ENCODE results near the gene PJA2. TPM values are rescaled to one million over a fixed set of nuclear protein-coding genes. Genes with fewer than 3 reads are reported as not detected.

The PJA2 gene
- total and polyA plus RNA-seq, 9 of the 15 experiments (the other 6 are each of a cell fraction or from before 2014, with no cell fraction given): 25.1 to 82.1 (median 50.1) TPM

DNA sequence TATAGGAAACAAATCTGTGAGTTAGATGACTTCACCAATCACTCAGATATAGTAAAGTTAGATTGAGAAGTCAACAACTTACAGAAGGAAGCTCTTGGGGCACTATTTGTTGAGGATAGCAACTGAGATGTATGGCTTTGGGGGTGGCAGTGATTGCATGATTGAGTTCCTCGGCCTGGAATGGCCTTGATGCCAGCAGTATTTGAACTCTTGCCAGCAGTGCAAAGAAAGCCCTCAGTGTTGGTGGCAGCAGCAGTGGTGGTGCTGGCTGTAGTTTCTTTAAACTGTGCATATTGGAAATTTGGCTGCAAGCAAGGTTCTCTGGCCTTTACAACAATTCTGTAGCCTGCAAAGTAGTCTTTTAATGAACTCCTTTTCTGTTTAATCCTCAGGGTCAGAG lies 41.4 kb upstream of the PJA2 start:
- H3K9me1 ChIP-seq (ENCODE audit: control insufficient read depth, insufficient read depth, low read length): no peaks in the 10 kb centered on the region
- H3K4me3 ChIP-seq: no peak overlapping the region
- POLR2A ChIA-PET: interaction anchor here (1.1 kb wide), 1 partner anchor 41 kb away, joined by 3 read pairs; no protein-coding TSS in a partner anchor
- TF ChIP-seq, protein P1, sequence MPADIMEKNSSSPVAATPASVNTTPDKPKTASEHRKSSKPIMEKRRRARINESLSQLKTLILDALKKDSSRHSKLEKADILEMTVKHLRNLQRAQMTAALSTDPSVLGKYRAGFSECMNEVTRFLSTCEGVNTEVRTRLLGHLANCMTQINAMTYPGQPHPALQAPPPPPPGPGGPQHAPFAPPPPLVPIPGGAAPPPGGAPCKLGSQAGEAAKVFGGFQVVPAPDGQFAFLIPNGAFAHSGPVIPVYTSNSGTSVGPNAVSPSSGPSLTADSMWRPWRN (IDR thresholded peaks at IDR 0.05; ENCODE audit: low read depth): no peak
- no peak for TF ChIP-seq ESRRA (IDR thresholded peaks at IDR 0.05; ENCODE audit: borderline replicate concordance, low read depth)
- TF ChIP-seq, protein P2, sequence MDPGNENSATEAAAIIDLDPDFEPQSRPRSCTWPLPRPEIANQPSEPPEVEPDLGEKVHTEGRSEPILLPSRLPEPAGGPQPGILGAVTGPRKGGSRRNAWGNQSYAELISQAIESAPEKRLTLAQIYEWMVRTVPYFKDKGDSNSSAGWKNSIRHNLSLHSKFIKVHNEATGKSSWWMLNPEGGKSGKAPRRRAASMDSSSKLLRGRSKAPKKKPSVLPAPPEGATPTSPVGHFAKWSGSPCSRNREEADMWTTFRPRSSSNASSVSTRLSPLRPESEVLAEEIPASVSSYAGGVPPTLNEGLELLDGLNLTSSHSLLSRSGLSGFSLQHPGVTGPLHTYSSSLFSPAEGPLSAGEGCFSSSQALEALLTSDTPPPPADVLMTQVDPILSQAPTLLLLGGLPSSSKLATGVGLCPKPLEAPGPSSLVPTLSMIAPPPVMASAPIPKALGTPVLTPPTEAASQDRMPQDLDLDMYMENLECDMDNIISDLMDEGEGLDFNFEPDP (CRISPR knock-in tag; IDR thresholded peaks at IDR 0.05): no peak
- no peak for TF ChIP-seq ZFX (CRISPR knock-in tag; IDR thresholded peaks at IDR 0.05)
- TF ChIP-seq, protein P3, sequence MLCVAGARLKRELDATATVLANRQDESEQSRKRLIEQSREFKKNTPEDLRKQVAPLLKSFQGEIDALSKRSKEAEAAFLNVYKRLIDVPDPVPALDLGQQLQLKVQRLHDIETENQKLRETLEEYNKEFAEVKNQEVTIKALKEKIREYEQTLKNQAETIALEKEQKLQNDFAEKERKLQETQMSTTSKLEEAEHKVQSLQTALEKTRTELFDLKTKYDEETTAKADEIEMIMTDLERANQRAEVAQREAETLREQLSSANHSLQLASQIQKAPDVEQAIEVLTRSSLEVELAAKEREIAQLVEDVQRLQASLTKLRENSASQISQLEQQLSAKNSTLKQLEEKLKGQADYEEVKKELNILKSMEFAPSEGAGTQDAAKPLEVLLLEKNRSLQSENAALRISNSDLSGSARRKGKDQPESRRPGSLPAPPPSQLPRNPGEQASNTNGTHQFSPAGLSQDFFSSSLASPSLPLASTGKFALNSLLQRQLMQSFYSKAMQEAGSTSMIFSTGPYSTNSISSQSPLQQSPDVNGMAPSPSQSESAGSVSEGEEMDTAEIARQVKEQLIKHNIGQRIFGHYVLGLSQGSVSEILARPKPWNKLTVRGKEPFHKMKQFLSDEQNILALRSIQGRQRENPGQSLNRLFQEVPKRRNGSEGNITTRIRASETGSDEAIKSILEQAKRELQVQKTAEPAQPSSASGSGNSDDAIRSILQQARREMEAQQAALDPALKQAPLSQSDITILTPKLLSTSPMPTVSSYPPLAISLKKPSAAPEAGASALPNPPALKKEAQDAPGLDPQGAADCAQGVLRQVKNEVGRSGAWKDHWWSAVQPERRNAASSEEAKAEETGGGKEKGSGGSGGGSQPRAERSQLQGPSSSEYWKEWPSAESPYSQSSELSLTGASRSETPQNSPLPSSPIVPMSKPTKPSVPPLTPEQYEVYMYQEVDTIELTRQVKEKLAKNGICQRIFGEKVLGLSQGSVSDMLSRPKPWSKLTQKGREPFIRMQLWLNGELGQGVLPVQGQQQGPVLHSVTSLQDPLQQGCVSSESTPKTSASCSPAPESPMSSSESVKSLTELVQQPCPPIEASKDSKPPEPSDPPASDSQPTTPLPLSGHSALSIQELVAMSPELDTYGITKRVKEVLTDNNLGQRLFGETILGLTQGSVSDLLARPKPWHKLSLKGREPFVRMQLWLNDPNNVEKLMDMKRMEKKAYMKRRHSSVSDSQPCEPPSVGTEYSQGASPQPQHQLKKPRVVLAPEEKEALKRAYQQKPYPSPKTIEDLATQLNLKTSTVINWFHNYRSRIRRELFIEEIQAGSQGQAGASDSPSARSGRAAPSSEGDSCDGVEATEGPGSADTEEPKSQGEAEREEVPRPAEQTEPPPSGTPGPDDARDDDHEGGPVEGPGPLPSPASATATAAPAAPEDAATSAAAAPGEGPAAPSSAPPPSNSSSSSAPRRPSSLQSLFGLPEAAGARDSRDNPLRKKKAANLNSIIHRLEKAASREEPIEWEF (CRISPR knock-in tag; IDR thresholded peaks at IDR 0.05): no peak
- no peaks in the 10 kb centered on the region for H3K36me3 ChIP-seq (ENCODE audit: control insufficient read depth, insufficient read depth, low read length)
- FAIRE-seq: no peak
- H4K20me1 ChIP-seq (replicated peaks; ENCODE audit: control insufficient read depth, insufficient read depth, low read length): no peaks in the 10 kb centered on the region
- no peaks in the 10 kb centered on the region for H3K79me2 ChIP-seq (ENCODE audit: control insufficient read depth, insufficient read depth, low read length)
- H3K27ac ChIP-seq (ENCODE audit: extremely low read depth, low read depth, low read length): no peak overlapping the region
- intact Hi-C loops (cut with micrococcal nuclease): no loop called here
- DNase-seq (ENCODE audit: extremely low read depth in 1 of 4, low spot score in 3 of 4): no peak
- 19% methylated on average over 1 of the region's 1 CpG for WGBS (ENCODE audit: insufficient coverage, low coverage, missing lambda C conversion rate)
- BruUV-seq (replicated peaks): no TSS peak
- ATAC-seq: no peak
- in situ Hi-C loops (cut with MboI): no loop called here
- no peak overlapping the region for H3K4me2 ChIP-seq (ENCODE audit: insufficient read depth, low read length)
- H3K27me3 ChIP-seq (ENCODE audit: control insufficient read depth in 2 of 2, insufficient read depth in 2 of 2, low read length in 2 of 2): no peaks in the 10 kb centered on the region
- CTCF ChIA-PET (ENCODE audit: low intra/inter-chr PET ratio): no interaction called here
- H2AFZ ChIP-seq (ENCODE audit: low read depth, low read length): 0 out of 2 replicates have a peak overlapping the region, but pooled peaks have one; percentile 70
- 0 out of 5 replicates have a peak, but pooled peaks cover 0 to 7% of the 10 kb centered on the region in 2 experiments for H3K4me1 ChIP-seq (replicated peaks in 1 of 2; ENCODE audit: control insufficient read depth in 2 of 2, insufficient read depth in 2 of 2, low read length in 2 of 2)
- no peaks in the 10 kb centered on the region for H3K9me3 ChIP-seq (replicated peaks; ENCODE audit: control insufficient read depth, insufficient read depth, low read depth, low read length)
- H3K9ac ChIP-seq (ENCODE audit: insufficient read depth in 1 of 2, low read depth in 2 of 2, low read length in 2 of 2): no peak overlapping the region
